GM10248 (cell line): Measurements from ENCODE around the gene CFAP100.

Experiments
- CTCF ChIA-PET: fragments of 300-600 bp; sonication (Branson Sonifier 250); formaldehyde crosslinking; extraction: SDS; loops from one replicate; lab custom pipeline; 2021; ENCODE audit warnings: antibody characterized with exemption; lab: Yijun Ruan, JAX
- POLR2A ChIA-PET: fragments of 350-650 bp; sonication (Branson Sonifier 250); formaldehyde crosslinking; extraction: SDS; loops from one replicate; lab custom pipeline; 2020; ENCODE audit warnings: antibody characterized with exemption; lab: Yijun Ruan, JAX
- DNase-seq: peaks from one replicate; pipeline ENCODE4 v3.0.0; 2012; ENCODE audit errors: extremely low spot score
- CTCF ChIP-seq: IDR thresholded peaks from 2 replicates; pipeline ENCODE4 v1.5.1; 2012; ENCODE audit warnings: mild to moderate bottlenecking, low read depth; ENCODE audit errors: extremely low read depth, missing control alignments, control extremely low read depth

CFAP100 gene

GRCh38 chr3:126360714-126361060 lies 34.0 kb upstream of the CFAP100 start:
- POLR2A ChIA-PET, result no interaction called here
- DNase-seq, result no peak
- no peak for TF ChIP-seq CTCF
- CTCF ChIA-PET, result no interaction called here

- ChIA-PET CTCF (interaction anchor here (1.4 kb wide), 1 partner anchor 18 kb away, joined by 3 read pairs; no protein-coding TSS in a partner anchor), POLR2A (no interaction called here)
- DNase-seq, result no peak
- TF ChIP-seq CTCF, result no peak
Observed at GRCh38 chr3:126361211-126361610, 33.5 kb upstream of the CFAP100 start.

- no peak for TF ChIP-seq CTCF
- no peak for DNase-seq
- ChIA-PET CTCF (interaction anchor here (1.0 to 1.7 kb wide), 2 partner anchors 17 to 53 kb away, joined by 3 to 4 read pairs; no protein-coding TSS in a partner anchor), POLR2A (no interaction called here)
Observed at GRCh38 chr3:126364130-126364695, 30.5 kb upstream of the CFAP100 start.

GRCh38 chr3:126364731-126365301 lies 29.9 kb upstream of the CFAP100 start:
- POLR2A ChIA-PET, result no interaction called here
- TF ChIP-seq CTCF, result no peak
- no peak for DNase-seq
- CTCF ChIA-PET, result interaction anchor here (1.7 kb wide), 1 partner anchor 16 kb away, joined by 4 read pairs; no protein-coding TSS in a partner anchor

- ChIA-PET CTCF (interaction anchor here (1.1 kb wide), 1 partner anchor 436 kb away, joined by 3 read pairs; no protein-coding TSS in a partner anchor), POLR2A (no interaction called here)
- DNase-seq, result no peak
- no peak for TF ChIP-seq CTCF
Observed at GRCh38 chr3:126365351-126366277, 29.1 kb upstream of the CFAP100 start.

- DNase-seq, result no peak
- no peak for TF ChIP-seq CTCF
- POLR2A ChIA-PET, result no interaction called here
- CTCF ChIA-PET, result interaction anchor here (1.1 kb wide), 1 partner anchor 438 kb away, joined by 3 read pairs; no protein-coding TSS in a partner anchor
Observed at GRCh38 chr3:126367316-126367805, 27.3 kb upstream of the CFAP100 start.
